PC-9 (cell line): ENCODE data around the gene MAN2A2. TPM values are rescaled to one million over a fixed set of nuclear protein-coding genes. Genes with fewer than 3 reads are reported as not detected.

Experiments used
- BruUV-seq: library from RNA; stranded (reverse); fragments of 400-500 nt; replicated peaks from 2 replicates; lab custom pipeline; 2021; lab: Mats Ljungman, UMichigan
- CTCF ChIA-PET: fragments of 300-600 bp; sonication (Branson Sonifier 250); formaldehyde crosslinking; loops from one replicate; lab custom pipeline; 2022; ENCODE audit warnings: antibody characterized with exemption; lab: Charles Lee
- POLR2A ChIA-PET: fragments of 300-600 bp; sonication (Branson Sonifier 250); formaldehyde crosslinking; loops from one replicate; lab custom pipeline; 2022; ENCODE audit warnings: antibody characterized with exemption; ENCODE audit not compliant: unreplicated experiment; lab: Charles Lee
- DNase-seq, 2 experiments: peaks; one replicate each; pipeline versions ENCODE4 v3.0.0 to v3.0.0-alpha.2; 2015 to 2022; ENCODE audit warnings: mixed read lengths in 1 of 2
- H2AFZ ChIP-seq: fragments of 200-600 bp; sonication (generic); 2 replicates; pipeline ENCODE4 v1.8.1; 2017; ENCODE audit warnings: antibody characterized with exemption
- H3F3A ChIP-seq: fragments of 200-600 bp; sonication (generic); 2 replicates; pipeline ENCODE4 v1.8.1; 2017; ENCODE audit warnings: antibody characterized with exemption, mild to moderate bottlenecking, low read depth; ENCODE audit not compliant: insufficient read depth
- H3K27ac ChIP-seq: fragments of 200-600 bp; sonication (generic); 2 replicates; pipeline ENCODE4 v1.6.1; 2016; ENCODE audit warnings: mixed run types
- H3K27me3 ChIP-seq: fragments of 200-600 bp; sonication (generic); 2 replicates; pipeline ENCODE4 v1.6.1; 2016; ENCODE audit warnings: low read depth, mixed run types; ENCODE audit not compliant: insufficient read depth
- H3K36me3 ChIP-seq: fragments of 200-600 bp; sonication (generic); 2 replicates; pipeline ENCODE4 v1.6.1; 2016; ENCODE audit warnings: low read depth, mixed run types
- H3K4me1 ChIP-seq: fragments of 200-600 bp; sonication (generic); replicated peaks from 2 replicates; pipeline ENCODE4 v1.6.1; 2016; ENCODE audit warnings: mixed run types; ENCODE audit not compliant: insufficient read depth
- H3K4me2 ChIP-seq: fragments of 200-600 bp; sonication (generic); 2 replicates; pipeline ENCODE4 v1.6.1; 2017; ENCODE audit warnings: mixed run types
- H3K4me3 ChIP-seq: fragments of 200-600 bp; sonication (generic); 2 replicates; pipeline ENCODE4 v1.6.1; 2016; ENCODE audit warnings: mixed run types
- H3K79me2 ChIP-seq: fragments of 200-600 bp; sonication (generic); 2 replicates; pipeline ENCODE4 v1.6.1; 2017; ENCODE audit warnings: low read depth, mixed run types
- H3K9me2 ChIP-seq: fragments of 200-600 bp; sonication (generic); 2 replicates; pipeline ENCODE4 v1.8.1; 2017; ENCODE audit warnings: mild to moderate bottlenecking; ENCODE audit not compliant: insufficient read depth
- H3K9me3 ChIP-seq: fragments of 200-600 bp; sonication (generic); 2 replicates; pipeline ENCODE4 v1.8.1; 2016; ENCODE audit warnings: low read depth; ENCODE audit not compliant: insufficient read depth
- H4K20me1 ChIP-seq: fragments of 200-600 bp; sonication (generic); 2 replicates; pipeline ENCODE4 v1.8.1; 2017; ENCODE audit not compliant: insufficient read depth
- EZH2 ChIP-seq: fragments of 200-600 bp; sonication (generic); IDR thresholded peaks from 2 replicates; pipeline ENCODE4 v1.8.0; 2017; ENCODE audit warnings: antibody characterized with exemption, low read depth
- intact Hi-C: fragments of 100-400 bp; cut with micrococcal nuclease; formaldehyde crosslinking; loops from one replicate; pipeline ENCODE4 v1.10.0; 2022; ENCODE audit not compliant: unreplicated experiment
- total RNA-seq: library from RNA; stranded (reverse); gene quantifications from 2 replicates; pipeline ENCODE4 v1.2.3, GENCODE V29; 2021
- TF ChIP-seq, protein P1 (sequence below): fragments of 200-600 bp; sonication (generic); conservative IDR thresholded peaks from 2 replicates; pipeline ENCODE4 v1.6.1; 2017; ENCODE audit warnings: mixed run types, antibody characterized with exemption, mild to moderate bottlenecking, moderate library complexity

The MAN2A2 gene
- total RNA-seq, 1 experiment from 2014 or later: 27.1 TPM

DNA sequence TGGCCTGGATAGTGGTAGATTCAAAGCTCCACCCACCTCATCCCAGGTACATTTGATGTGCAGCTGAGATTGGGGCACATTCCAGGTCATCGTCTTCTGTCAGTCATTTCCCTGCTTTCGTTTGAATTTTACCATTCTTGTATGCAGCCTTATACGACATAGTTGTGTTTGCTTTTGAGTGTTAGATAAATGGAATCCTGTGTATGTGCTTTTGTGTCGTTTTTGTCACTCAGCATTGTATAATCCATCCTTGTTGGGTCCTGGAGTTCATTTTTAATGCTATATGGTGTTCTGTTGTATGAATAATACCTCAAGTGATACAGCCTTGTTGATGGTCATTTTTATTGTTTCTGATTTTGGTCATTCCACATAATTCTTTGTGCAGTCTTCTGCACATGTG, 58.9 kb downstream of the MAN2A2 start:
- Histone ChIP-seq H3K27me3 (no peaks in the 10 kb centered on the region), H3K79me2 (peaks cover 12% of the 10 kb centered on the region; the same call in 1 of the 2 replicates), H3K4me3 (no peak overlapping the region), H3K4me1 (no peaks in the 10 kb centered on the region), H3K4me2 (no peak overlapping the region), H3K27ac (no peak overlapping the region), H4K20me1 (peaks cover 4% of the 10 kb centered on the region; the same call in 1 of the 2 replicates), H3K36me3 (peaks cover 9% of the 10 kb centered on the region), H3K9me2 (no peaks in the 10 kb centered on the region), H3K9me3 (no peaks in the 10 kb centered on the region), H3F3A (peaks cover 36% of the 10 kb centered on the region; the same call in 1 of the 2 replicates), H2AFZ (no peak overlapping the region)
- ChIA-PET POLR2A (no interaction called here), CTCF (no interaction called here)
- no TSS peak for BruUV-seq
- intact Hi-C loops: no loop called here
- DNase-seq: no peak
- no peak for TF ChIP-seq EZH2
- TF ChIP-seq, protein P1, sequence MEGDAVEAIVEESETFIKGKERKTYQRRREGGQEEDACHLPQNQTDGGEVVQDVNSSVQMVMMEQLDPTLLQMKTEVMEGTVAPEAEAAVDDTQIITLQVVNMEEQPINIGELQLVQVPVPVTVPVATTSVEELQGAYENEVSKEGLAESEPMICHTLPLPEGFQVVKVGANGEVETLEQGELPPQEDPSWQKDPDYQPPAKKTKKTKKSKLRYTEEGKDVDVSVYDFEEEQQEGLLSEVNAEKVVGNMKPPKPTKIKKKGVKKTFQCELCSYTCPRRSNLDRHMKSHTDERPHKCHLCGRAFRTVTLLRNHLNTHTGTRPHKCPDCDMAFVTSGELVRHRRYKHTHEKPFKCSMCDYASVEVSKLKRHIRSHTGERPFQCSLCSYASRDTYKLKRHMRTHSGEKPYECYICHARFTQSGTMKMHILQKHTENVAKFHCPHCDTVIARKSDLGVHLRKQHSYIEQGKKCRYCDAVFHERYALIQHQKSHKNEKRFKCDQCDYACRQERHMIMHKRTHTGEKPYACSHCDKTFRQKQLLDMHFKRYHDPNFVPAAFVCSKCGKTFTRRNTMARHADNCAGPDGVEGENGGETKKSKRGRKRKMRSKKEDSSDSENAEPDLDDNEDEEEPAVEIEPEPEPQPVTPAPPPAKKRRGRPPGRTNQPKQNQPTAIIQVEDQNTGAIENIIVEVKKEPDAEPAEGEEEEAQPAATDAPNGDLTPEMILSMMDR: no peak

DNA sequence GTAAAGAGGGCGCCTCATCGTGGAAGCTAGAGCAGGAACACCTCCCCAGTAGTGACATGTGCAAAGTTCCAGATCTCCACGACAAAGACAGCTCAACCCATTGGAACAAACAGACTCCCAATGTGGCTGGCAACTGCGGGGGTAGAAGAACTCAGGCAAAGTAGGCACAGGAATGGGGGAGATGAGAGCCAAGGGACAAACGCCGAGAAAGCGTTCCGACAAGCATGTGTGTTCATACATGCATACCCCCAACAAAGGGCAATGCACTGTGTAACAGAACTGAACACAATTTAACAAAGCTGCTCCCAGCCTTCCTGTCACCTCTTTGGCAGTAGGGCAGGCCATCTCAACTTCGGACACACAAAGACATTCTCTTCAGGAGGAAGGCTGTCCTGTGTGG, 63.2 kb downstream of the MAN2A2 start:
- H3F3A ChIP-seq: peaks cover 58% of the 10 kb centered on the region; the same call in 1 of the 2 replicates
- ChIA-PET CTCF (no interaction called here), POLR2A (no interaction called here)
- peaks cover 22% of the 10 kb centered on the region for H3K36me3 ChIP-seq
- H3K4me3 ChIP-seq: no peak overlapping the region
- no peaks in the 10 kb centered on the region for H3K9me3 ChIP-seq
- H3K27ac ChIP-seq: no peak overlapping the region
- intact Hi-C loops: no loop called here
- no peaks in the 10 kb centered on the region for H3K9me2 ChIP-seq
- H3K4me1 ChIP-seq: no peaks in the 10 kb centered on the region
- 0 out of 2 replicates have a peak, but pooled peaks cover 3% of the 10 kb centered on the region for H3K79me2 ChIP-seq
- TSS peak; percentile 12 for BruUV-seq
- TF ChIP-seq, protein P1: no peak
- TF ChIP-seq EZH2: no peak
- no peak overlapping the region for H2AFZ ChIP-seq
- H3K4me2 ChIP-seq: no peak overlapping the region
- DNase-seq: no peak
- peaks cover 7% of the 10 kb centered on the region; the same call in 1 of the 2 replicates for H4K20me1 ChIP-seq
- no peaks in the 10 kb centered on the region for H3K27me3 ChIP-seq

DNA sequence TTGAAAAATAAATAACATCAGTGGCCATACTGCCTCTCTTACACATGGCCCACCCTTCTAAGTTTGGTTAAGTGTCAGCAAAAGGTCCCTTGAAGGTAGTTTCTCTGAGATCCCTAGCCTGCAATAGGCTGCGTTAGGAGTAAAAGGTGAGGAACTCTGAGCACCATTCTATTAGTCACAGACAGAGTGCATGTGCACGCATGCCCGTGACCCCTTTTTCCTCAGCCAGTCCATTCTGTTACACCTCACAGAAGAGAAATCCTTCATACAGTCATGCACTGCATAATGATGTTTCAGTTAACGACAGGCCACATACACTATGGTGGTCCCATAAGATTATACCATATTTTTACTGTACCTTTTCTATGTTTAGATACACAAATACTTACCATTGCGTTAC, 64.1 kb downstream of the MAN2A2 start:
- POLR2A ChIA-PET: no interaction called here
- Histone ChIP-seq H3K36me3 (peaks cover 22% of the 10 kb centered on the region), H4K20me1 (peaks cover 6% of the 10 kb centered on the region; the same call in 1 of the 2 replicates), H3K9me3 (no peaks in the 10 kb centered on the region), H3K27ac (no peak overlapping the region), H3K9me2 (no peaks in the 10 kb centered on the region), H2AFZ (no peak overlapping the region), H3K4me3 (no peak overlapping the region), H3K79me2 (0 out of 2 replicates have a peak, but pooled peaks cover 3% of the 10 kb centered on the region), H3K4me2 (no peak overlapping the region), H3K4me1 (no peaks in the 10 kb centered on the region), H3K27me3 (no peaks in the 10 kb centered on the region), H3F3A (peaks cover 52% of the 10 kb centered on the region; the same call in 1 of the 2 replicates)
- intact Hi-C loops: no loop called here
- TF ChIP-seq EZH2: no peak
- TF ChIP-seq, protein P1: no peak
- no TSS peak for BruUV-seq
- no peak for DNase-seq
- CTCF ChIA-PET: no interaction called here
